GM19351 (cell line): ENCODE results near the gene RASSF4.

Experiments used
- ATAC-seq: cut with Tn5 transposase; IDR thresholded peaks from one replicate; pipeline ENCODE4 v1.9.1; 2021; ENCODE audit warnings: mild to moderate bottlenecking, moderate library complexity; ENCODE audit not compliant: unreplicated experiment

Gene RASSF4

GRCh38 chr10:44985175-44985681 is 25.6 kb downstream of the RASSF4 start:
- ATAC-seq, result no peak

GRCh38 chr10:44986179-44986578 is 26.6 kb downstream of the RASSF4 start:
- ATAC-seq, result no peak

- no peak for ATAC-seq
These were observed 27.1 kb downstream of the RASSF4 start for GRCh38 chr10:44986670-44987069.

- no peak for ATAC-seq
These were observed 29.5 kb downstream of the RASSF4 start for GRCh38 chr10:44988957-44989585.

- ATAC-seq, result no peak
These were observed 30.1 kb downstream of the RASSF4 start for GRCh38 chr10:44989597-44990301.

GRCh38 chr10:44990302-44990655 is 30.7 kb downstream of the RASSF4 start:
- no peak for ATAC-seq

- ATAC-seq, result no peak
These were observed 31.4 kb downstream of the RASSF4 start for GRCh38 chr10:44990965-44991364.

GRCh38 chr10:44991571-44991970 is 32.0 kb downstream of the RASSF4 start:
- no peak for ATAC-seq

GRCh38 chr10:44992070-44992731 is 32.6 kb downstream of the RASSF4 start:
- ATAC-seq, result no peak

- ATAC-seq, result no peak
These were observed 33.2 kb downstream of the RASSF4 start for GRCh38 chr10:44992732-44993225.

- no peak for ATAC-seq
These were observed 33.8 kb downstream of the RASSF4 start for GRCh38 chr10:44993226-44993921.

GRCh38 chr10:44993922-44994751 is 34.5 kb downstream of the RASSF4 start:
- no peak for ATAC-seq

GRCh38 chr10:44994752-44995530 is 35.3 kb downstream of the RASSF4 start:
- ATAC-seq, result no peak

GRCh38 chr10:44995581-44995913 is 35.9 kb downstream of the RASSF4 start:
- ATAC-seq, result no peak

- no peak for ATAC-seq
These were observed 36.5 kb downstream of the RASSF4 start for GRCh38 chr10:44995914-44996669.

- ATAC-seq, result no peak
These were observed 37.6 kb downstream of the RASSF4 start for GRCh38 chr10:44997105-44997748.

- ATAC-seq, result no peak
These were observed 38.6 kb downstream of the RASSF4 start for GRCh38 chr10:44998146-44998631.

- peak; percentile 0 for ATAC-seq
These were observed 40.6 kb downstream of the RASSF4 start for GRCh38 chr10:45000138-45000751.
